Fibroblast of skin of abdomen (primary cell): ENCODE measurements around the gene CCDC33.
A peak's percentile ranks its signal among the peaks of the same experiment; 100 is the strongest.

Source experiments
- DNase-seq: peaks from one replicate; pipeline ENCODE4 v3.0.0-alpha.2; 2013

The CCDC33 gene

DNA sequence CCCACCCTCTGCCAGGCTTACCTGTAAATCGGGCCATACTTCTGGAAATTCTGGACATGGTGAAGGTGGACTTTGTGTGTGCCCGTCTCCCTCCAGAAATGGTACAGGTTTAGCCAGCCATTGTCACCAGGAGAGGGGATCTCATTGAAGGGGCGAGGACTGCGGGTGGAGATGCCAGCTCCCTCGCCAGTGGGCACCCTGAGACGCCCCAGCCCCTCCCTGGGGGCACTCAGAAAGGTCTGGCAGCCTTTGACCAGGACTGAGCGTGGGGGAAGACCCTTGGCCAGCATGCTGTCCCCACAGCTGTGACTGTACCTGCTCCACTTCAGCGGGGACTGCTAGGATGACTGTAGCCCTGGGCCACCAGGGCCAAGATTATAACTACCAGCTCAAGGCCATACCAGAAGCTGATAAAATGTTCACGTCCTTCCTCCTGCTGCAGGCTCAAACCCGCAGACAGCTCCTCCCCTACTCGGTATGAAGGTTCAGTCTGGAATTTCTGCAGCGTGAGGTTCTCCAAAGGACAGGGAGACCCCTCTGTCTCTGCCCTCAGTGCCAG lies 131.2 kb downstream of the CCDC33 start, which contains the start of gene CYP11A1:
CYP11A1 (minus strand) TSS at position 351 of the 559 bp plus-strand sequence; CDS start at position 290, 61 bp downstream.
- no peak for DNase-seq

- no peak for DNase-seq
Observed at GRCh38 chr15:74368121-74368520, 132.0 kb downstream of the CCDC33 start.

DNA sequence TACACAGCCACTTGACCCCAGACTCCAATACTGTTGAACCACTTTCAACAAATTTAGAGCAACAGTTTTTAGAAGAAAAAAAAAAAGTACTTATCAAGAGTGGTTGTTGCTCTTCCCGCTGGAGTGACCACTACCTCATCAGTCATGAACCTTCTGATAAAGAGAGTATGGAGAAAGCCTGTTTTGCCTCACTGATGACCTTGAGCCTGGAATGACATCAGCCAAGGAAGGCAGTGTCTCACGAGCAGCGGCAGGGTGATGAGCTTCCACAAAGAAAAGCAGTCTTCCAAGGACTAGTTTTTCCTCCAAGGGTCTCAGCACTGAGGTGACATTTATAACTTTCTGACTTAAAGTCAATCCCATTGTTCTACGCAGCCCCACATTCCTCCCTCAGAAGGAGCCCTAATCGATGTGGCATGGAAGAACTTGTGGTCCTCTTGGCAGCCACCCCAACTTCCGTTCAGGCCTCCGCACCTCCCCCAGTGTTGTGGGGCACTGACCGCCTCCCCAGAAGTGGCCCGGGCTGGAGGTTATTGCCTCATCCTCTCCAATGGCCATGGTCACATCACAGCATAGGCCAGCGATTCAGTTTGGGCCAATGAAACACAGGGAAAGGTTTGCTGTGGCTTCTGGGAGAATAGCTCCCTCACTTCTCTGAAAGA lies 133.1 kb downstream of the CCDC33 start:
- no peak for DNase-seq

- DNase-seq, result no peak
Observed at GRCh38 chr15:74369756-74370155, 133.6 kb downstream of the CCDC33 start.

DNA sequence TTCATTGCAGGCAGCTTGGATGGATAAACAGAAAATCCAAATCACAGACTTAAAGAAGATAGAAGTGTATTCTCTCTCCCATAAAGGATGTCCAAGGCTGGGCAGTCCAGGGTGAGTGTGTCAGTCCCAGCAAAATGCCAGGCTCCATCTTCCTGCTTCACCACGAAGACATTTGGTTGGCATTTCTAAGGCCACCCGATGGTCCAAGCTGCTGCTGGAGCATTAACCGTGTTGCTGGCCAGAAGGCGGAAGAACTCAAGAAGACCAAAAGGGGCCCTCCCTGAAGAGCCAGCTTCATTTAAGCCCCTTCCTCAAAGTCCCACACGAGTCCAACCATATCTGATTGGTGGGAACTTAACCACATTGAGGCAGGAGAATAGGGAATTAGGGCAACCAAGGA lies 134.3 kb downstream of the CCDC33 start:
- no peak for DNase-seq

GRCh38 chr15:74373056-74373650 lies 137.0 kb downstream of the CCDC33 start:
- DNase-seq, result no peak

- DNase-seq, result peak; percentile 86
Observed at GRCh38 chr15:74373731-74374647, 137.9 kb downstream of the CCDC33 start.

- DNase-seq, result no peak
Observed at GRCh38 chr15:74374648-74375302, 138.6 kb downstream of the CCDC33 start.

DNA sequence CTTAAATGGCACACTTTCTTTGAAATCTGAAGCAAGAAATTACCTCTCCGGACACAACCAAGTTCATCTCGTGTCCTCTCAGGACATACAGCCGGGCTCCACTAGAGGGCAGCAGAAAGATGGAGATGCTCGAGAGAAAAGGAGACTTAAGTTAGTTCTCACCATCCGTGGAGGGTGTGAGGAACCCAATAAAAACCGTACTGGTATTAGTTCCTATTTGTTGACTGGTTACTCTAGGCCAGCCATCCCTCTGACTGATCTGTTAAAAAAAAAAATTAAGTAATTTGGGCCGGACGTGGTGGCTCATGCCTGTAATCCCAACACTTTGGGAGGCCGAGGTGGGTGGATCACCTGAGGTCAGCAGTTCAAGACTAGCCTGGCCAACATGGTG lies 139.2 kb downstream of the CCDC33 start:
- DNase-seq, result peak; percentile 71

GRCh38 chr15:74376226-74376625 lies 140.1 kb downstream of the CCDC33 start:
- no peak for DNase-seq

DNA sequence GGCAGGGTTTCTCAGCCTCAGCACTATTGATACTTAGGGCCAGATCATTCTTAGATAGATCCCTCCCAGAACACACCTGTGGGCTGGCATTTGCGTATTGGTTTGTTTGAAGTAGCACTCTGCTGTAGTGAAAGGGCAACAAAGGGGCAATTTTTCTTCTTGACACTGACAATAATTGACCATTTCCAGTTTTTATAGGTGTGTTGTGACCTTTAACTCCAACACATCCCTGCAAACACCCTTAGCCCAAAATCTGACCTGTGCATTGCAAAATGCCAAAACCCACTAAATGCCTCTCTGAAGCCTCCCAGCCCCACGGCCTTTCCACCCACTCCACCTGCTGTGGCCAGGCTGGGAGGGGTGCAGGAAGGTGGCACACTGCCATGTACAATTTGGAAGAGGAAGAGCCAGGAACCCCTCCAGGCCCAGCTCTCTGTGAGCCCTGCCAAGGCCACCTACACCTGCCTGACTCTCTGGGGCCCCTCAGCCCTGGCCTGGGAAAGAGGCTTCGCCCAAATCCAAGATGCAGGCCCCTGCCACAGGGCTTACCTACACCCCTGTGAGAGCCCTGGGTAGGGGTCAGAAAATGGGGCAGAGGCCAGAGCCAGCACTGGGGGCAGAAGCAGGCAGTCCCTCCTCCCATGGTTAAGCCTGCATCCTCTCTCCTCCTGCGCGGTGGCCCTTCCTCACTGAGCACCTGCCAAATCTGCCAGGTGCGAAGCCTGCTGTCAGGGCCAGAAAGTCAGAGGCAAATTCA lies 140.9 kb downstream of the CCDC33 start:
- DNase-seq, result no peak

- no peak for DNase-seq
Observed at GRCh38 chr15:74377831-74378766, 142.0 kb downstream of the CCDC33 start.

DNA sequence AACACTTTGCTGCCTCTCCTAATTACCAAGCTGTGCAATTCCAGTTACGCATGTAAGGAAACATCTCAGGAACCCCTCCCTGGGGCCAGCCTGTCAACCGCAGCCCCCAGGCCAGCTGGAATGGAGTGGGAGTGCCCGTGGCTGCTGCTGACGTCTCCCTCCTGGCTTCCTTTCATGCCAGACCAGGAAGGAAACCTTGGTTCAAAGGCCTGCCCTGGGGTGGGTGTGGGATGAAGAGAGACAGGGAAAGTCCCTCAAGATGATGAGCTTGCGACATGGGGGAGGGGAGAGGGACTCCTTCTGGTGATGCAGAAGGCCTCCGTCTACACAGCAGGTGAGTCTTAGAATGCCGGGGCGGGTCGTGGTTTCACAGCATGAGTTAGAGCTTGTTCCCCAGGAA lies 142.7 kb downstream of the CCDC33 start:
- peak; percentile 76 for DNase-seq

DNA sequence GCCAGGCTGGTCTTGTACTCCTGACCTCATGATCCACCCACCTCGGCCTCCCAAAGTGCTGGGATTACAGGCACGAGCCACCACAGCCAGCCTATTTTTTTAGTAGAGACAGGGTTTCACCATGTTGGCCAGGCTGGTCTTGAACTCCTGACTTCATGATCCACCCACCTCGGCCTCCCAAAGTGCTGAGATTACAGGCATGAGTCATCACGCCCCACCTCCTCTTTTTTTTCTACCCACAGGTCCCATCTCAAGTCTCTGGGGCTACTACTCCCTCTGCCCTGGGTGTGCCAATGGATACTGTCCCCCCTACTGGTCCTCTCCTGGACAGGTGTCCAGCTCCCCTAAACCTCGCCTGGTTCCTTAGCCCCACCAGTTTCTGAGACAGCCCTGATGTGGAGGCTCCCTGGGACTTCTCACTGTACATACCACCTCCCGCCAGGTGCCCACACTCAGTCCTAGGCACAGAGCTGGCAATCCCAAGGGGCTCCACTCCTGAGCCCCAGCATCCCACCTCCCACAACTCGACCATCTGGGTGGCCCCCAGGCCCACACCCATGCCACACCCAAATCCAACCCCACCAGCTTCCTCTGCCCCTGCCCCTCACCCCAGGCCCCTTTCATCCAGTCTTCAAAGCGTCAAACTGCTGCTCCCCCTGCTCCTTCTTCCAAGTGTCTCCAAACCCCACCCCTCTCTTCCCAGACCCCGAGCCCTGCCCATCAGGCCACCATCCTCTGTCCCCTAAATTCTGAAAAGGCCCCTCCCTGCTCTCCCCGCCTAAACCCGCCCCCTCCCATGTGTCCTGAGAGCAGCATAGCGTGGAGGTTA lies 144.4 kb downstream of the CCDC33 start:
- DNase-seq, result no peak

- DNase-seq, result no peak
Observed at GRCh38 chr15:74381190-74381453, 145.0 kb downstream of the CCDC33 start.

GRCh38 chr15:74381481-74381880 lies 145.4 kb downstream of the CCDC33 start:
- DNase-seq, result no peak

DNA sequence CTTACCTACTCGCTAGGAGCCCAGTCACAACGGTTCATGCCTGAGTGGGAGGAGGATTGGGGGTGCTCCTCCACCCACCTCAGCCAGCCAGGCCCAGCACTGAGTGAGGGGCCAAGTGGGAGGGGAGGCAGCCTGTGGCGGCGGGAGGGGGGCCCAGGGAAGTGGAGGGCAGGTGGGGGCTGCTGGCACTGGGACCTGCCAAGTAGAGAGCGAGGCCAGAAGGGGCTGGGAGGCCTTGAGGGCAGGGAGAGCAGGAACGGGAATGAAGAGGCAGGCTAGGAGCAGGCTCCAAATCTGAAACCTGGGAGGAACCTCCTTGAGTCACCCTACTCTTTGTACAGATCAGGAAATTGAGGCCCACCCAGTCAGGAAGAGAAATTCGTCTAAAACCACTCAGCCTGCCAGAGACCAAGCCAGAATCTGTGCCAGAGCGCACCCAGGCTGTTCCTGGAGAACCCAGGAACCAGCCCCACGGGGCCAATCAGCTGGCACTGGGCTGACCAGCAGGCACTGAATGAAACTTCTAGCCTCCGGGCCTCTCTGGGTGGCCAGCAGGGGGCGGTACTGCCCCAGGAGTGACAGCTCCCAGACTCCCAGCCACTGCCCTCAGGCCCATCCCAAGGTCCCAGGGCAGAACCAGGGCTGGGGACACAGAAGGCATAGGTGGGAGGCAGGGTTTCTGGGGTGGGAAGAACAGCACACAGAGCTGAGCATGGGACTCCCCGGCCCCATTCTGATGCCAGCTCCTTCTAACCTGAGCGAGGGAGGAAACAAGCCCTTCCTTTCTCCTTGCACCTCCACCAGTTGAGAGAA lies 146.1 kb downstream of the CCDC33 start:
- DNase-seq, result peak; percentile 71

- no peak for DNase-seq
Observed at GRCh38 chr15:74383286-74383685, 147.2 kb downstream of the CCDC33 start.
